ENCODE measurements around the gene ERG.

ERG gene

GRCh38 chr21:38472412-38473108 is 25.7 kb downstream of the ERG start:
- DNase-seq (ENCODE audit: low spot score), result no peak

- DNase-seq (ENCODE audit: low spot score), result no peak
Observed at GRCh38 chr21:38471766-38472165, 26.5 kb downstream of the ERG start.

GRCh38 chr21:38470755-38471154 is 27.5 kb downstream of the ERG start:
- no peak for DNase-seq (ENCODE audit: low spot score)

- DNase-seq (ENCODE audit: low spot score), result no peak
Observed at GRCh38 chr21:38469642-38470041, 28.6 kb downstream of the ERG start.

GRCh38 chr21:38468989-38469388 is 29.3 kb downstream of the ERG start:
- DNase-seq (ENCODE audit: low spot score), result no peak

- DNase-seq (ENCODE audit: low spot score), result no peak
Observed at GRCh38 chr21:38467911-38468310, 30.4 kb downstream of the ERG start.

- no peak for DNase-seq (ENCODE audit: low spot score)
Observed at GRCh38 chr21:38467374-38467773, 30.9 kb downstream of the ERG start.

GRCh38 chr21:38460171-38460742 is 38.0 kb downstream of the ERG start:
- DNase-seq (ENCODE audit: low spot score), result no peak

GRCh38 chr21:38459490-38459889 is 38.8 kb downstream of the ERG start:
- no peak for DNase-seq (ENCODE audit: low spot score)

GRCh38 chr21:38455403-38455802 is 42.9 kb downstream of the ERG start:
- DNase-seq (ENCODE audit: low spot score), result no peak

GRCh38 chr21:38454702-38455101 is 43.6 kb downstream of the ERG start:
- no peak for DNase-seq (ENCODE audit: low spot score)

- no peak for DNase-seq (ENCODE audit: low spot score)
Observed at GRCh38 chr21:38454161-38454560, 44.1 kb downstream of the ERG start.

- no peak for DNase-seq (ENCODE audit: low spot score)
Observed at GRCh38 chr21:38448671-38449385, 49.4 kb downstream of the ERG start.

GRCh38 chr21:38447611-38448010 is 50.7 kb downstream of the ERG start:
- DNase-seq (ENCODE audit: low spot score), result no peak

- no peak for DNase-seq (ENCODE audit: low spot score)
Observed at GRCh38 chr21:38444691-38445090, 53.6 kb downstream of the ERG start.

- no peak for DNase-seq (ENCODE audit: low spot score)
Observed at GRCh38 chr21:38443110-38443509, 55.2 kb downstream of the ERG start.

GRCh38 chr21:38441153-38441552 is 57.1 kb downstream of the ERG start:
- no peak for DNase-seq (ENCODE audit: low spot score)

- no peak for DNase-seq (ENCODE audit: low spot score)
Observed at GRCh38 chr21:38440746-38441145, 57.5 kb downstream of the ERG start.

- DNase-seq (ENCODE audit: low spot score), result no peak
Observed at GRCh38 chr21:38439957-38440356, 58.3 kb downstream of the ERG start.

GRCh38 chr21:38439426-38439825 is 58.9 kb downstream of the ERG start:
- DNase-seq (ENCODE audit: low spot score), result no peak

- DNase-seq (ENCODE audit: low spot score), result no peak
Observed at GRCh38 chr21:38438462-38438893, 59.8 kb downstream of the ERG start.

- DNase-seq (ENCODE audit: low spot score), result no peak
Observed at GRCh38 chr21:38436341-38436740, 61.9 kb downstream of the ERG start.

GRCh38 chr21:38434913-38435533 is 63.3 kb downstream of the ERG start:
- no peak for DNase-seq (ENCODE audit: low spot score)
